ENCODE measurements around the gene TRIM24. TPM values are rescaled to one million over a fixed set of nuclear protein-coding genes. Genes with fewer than 3 reads are reported as not detected.

Gene TRIM24
- total RNA-seq, 1 donor from 2014 or later, result 14.3 TPM

GRCh38 chr7:138559448-138559847 is 99.4 kb downstream of the TRIM24 start:
- CTCF ChIA-PET, result no interaction called here
- Mint-ChIP-seq H3K4me3 (no peak overlapping the region), H3K9me3 (peaks cover 63% of the 10 kb centered on the region), H3K4me1 (no peaks in the 10 kb centered on the region), H3K36me3 (ENCODE audit: low read depth) (peaks cover 100% of the 10 kb centered on the region), H3K27me3 (no peaks in the 10 kb centered on the region), H3K27ac (no peak overlapping the region)
- intact Hi-C loops (cut with micrococcal nuclease), result no loop called here
- ATAC-seq (ENCODE audit: low read depth) (no peak), DNase-seq (no peak)
- no peak for TF ChIP-seq CTCF (IDR thresholded peaks at IDR 0.05)
- POLR2A ChIA-PET, result no interaction called here

DNA sequence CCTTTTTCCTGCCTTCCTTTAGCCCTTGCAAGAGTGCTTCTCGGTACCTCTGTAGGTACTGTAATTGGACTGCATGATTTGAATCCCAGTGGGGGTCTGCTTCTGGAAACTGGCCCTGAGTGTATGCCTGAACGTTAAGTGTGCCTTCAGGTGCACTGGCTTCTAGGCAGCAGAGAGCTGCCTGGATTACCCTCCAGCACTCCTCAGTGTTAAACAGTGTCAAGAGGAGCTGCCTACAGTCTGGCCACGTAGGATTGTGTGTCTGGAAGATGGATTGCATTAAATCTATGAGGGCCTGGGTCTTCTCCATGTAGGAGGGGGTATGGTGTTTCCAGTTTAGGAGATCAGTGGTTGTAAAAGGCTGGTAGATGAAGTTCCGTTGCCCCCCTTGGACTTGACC is 103.7 kb downstream of the TRIM24 start:
- peaks cover 50% of the 10 kb centered on the region for H3K9me3 Mint-ChIP-seq
- no peak overlapping the region for H3K4me3 Mint-ChIP-seq
- ATAC-seq (ENCODE audit: low read depth) (no peak), DNase-seq (no peak)
- H3K27ac Mint-ChIP-seq, result no peak overlapping the region
- POLR2A ChIA-PET, result no interaction called here
- intact Hi-C loops (cut with micrococcal nuclease), result no loop called here
- no peaks in the 10 kb centered on the region for H3K27me3 Mint-ChIP-seq
- TF ChIP-seq CTCF (IDR thresholded peaks at IDR 0.05), result no peak
- no peaks in the 10 kb centered on the region for H3K4me1 Mint-ChIP-seq
- H3K36me3 Mint-ChIP-seq (ENCODE audit: low read depth), result peaks cover 92% of the 10 kb centered on the region
- CTCF ChIA-PET, result no interaction called here

DNA sequence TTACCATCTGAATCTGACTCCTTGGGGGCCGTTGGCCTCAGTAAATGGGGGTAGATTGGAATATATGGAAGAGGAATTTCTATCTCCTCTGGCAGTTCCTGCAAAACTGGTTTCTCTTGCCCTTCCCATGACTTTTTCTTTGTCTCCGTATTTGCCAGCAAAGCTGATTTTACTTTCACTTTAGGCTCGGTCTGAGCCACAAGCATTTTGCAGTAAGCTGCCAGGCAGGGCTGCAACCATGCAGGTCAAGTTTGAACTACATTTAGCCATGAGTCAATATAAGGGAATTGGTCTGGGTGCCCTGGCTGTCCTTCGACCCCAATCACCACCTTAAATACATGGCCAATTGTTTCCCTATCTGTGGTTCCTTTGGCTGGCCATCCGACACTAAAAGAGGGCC is 104.3 kb downstream of the TRIM24 start:
- ChIA-PET CTCF (no interaction called here), POLR2A (no interaction called here)
- ATAC-seq (ENCODE audit: low read depth) (no peak), DNase-seq (no peak)
- H3K27me3 Mint-ChIP-seq, result no peaks in the 10 kb centered on the region
- H3K9me3 Mint-ChIP-seq, result peaks cover 48% of the 10 kb centered on the region
- peaks cover 91% of the 10 kb centered on the region for H3K36me3 Mint-ChIP-seq (ENCODE audit: low read depth)
- intact Hi-C loops (cut with micrococcal nuclease), result no loop called here
- H3K27ac Mint-ChIP-seq, result no peak overlapping the region
- no peak overlapping the region for H3K4me3 Mint-ChIP-seq
- H3K4me1 Mint-ChIP-seq, result no peaks in the 10 kb centered on the region
- no peak for TF ChIP-seq CTCF (IDR thresholded peaks at IDR 0.05)

DNA sequence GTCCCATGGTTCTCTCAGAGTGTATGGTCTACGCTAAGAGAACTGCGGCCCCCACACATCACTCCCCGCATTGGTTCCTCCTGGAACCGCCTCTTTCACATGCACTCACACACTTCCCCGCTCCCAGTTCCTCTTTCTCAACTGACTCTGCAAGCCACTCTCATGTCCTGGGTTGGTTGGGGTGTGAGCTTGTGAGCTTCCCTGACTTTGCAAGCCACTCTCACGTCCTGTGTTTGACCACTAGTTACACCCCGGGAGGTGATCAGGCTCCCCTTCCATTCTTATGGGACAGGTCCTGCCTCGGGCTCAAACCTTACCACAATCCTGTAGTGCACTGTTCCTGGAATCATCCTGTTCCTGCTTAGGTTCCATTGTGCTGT is 105.0 kb downstream of the TRIM24 start:
- Mint-ChIP-seq H3K27me3 (no peaks in the 10 kb centered on the region), H3K27ac (no peak overlapping the region), H3K4me3 (no peak overlapping the region), H3K36me3 (ENCODE audit: low read depth) (peaks cover 91% of the 10 kb centered on the region), H3K9me3 (peaks cover 42% of the 10 kb centered on the region), H3K4me1 (no peaks in the 10 kb centered on the region)
- TF ChIP-seq CTCF (IDR thresholded peaks at IDR 0.05), result no peak
- intact Hi-C loops (cut with micrococcal nuclease), result no loop called here
- ChIA-PET CTCF (no interaction called here), POLR2A (no interaction called here)
- no peak for DNase-seq
- no peak for ATAC-seq (ENCODE audit: low read depth)

GRCh38 chr7:138565451-138566114 is 105.5 kb downstream of the TRIM24 start:
- POLR2A ChIA-PET, result no interaction called here
- CTCF ChIA-PET, result no interaction called here
- TF ChIP-seq CTCF (IDR thresholded peaks at IDR 0.05), result no peak
- ATAC-seq (ENCODE audit: low read depth) (no peak), DNase-seq (no peak)
- Mint-ChIP-seq H3K9me3 (peaks cover 40% of the 10 kb centered on the region), H3K4me1 (no peaks in the 10 kb centered on the region), H3K4me3 (no peak overlapping the region), H3K27ac (no peak overlapping the region), H3K36me3 (ENCODE audit: low read depth) (peaks cover 90% of the 10 kb centered on the region), H3K27me3 (no peaks in the 10 kb centered on the region)
- intact Hi-C loops (cut with micrococcal nuclease), result no loop called here
